Skeletal muscle cell (primary cell): ENCODE results near the gene SLC25A18.
"Not testable (repeated sequence)": the region's sequence is repeated elsewhere in the genome, so short reads cannot be mapped to it uniquely, and the experiment has no call there.

Experiments
- DNase-seq: peaks from one replicate; pipeline ENCODE4 v3.0.0-alpha.2; 2010; ENCODE audit warnings: low read depth
- H3K4me3 ChIP-seq: 2 replicates; pipeline ENCODE4 v1.5.1; 2011; ENCODE audit warnings: low read depth, mild to moderate bottlenecking, control low read depth, low read length, moderate library complexity

Gene SLC25A18

GRCh38 chr22:17596226-17596625 is 32.9 kb downstream of the SLC25A18 start:
- DNase-seq: no peak

DNA sequence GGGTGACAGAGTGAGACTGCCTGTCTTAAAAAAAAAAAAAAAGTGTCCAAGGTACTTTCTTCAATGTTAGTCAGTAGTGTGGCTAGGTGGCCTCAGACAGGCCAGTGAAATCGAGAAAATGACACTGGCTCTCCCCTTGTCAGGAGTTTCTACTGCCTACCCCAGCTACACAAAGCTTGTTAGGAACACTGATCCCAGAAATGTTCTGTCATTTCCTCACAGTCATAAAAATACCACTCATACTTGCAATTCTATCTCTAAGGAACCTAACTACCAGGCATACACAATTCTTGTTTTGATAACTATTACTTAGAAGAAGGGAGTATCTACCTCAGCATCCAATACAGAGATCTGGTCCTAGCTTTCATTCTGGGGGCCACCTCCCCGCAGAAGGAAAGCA is 33.9 kb downstream of the SLC25A18 start:
- H3K4me3 ChIP-seq: no peak overlapping the region
- no peak for DNase-seq

More at GRCh38 chr22:17596226-17596625, 32.9 kb downstream of the SLC25A18 start:
- H3K4me3 ChIP-seq: no peak overlapping the region

DNA sequence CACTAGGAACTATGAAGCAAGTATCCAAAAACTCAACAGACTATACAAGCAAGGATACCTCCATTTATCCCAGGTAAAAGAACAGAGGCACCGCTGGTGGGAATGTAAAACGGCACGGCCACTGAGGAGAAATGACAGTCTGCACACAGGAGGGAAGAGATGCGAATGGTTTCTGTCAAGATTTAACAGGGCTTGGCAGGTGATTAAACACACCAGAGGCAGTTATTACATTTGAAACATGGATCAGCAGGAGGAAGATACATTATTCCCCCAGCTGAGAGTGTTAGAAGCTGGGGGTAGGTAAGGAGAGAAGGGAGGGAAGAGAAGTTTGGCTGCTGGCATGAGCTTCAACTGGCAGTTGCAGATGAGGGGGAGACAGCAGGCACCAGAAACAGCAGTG is 35.0 kb downstream of the SLC25A18 start:
- no peak overlapping the region for H3K4me3 ChIP-seq
- DNase-seq: no peak

- DNase-seq: no peak
- no peak overlapping the region for H3K4me3 ChIP-seq
Measured at GRCh38 chr22:17601031-17601430, 37.7 kb downstream of the SLC25A18 start.

DNA sequence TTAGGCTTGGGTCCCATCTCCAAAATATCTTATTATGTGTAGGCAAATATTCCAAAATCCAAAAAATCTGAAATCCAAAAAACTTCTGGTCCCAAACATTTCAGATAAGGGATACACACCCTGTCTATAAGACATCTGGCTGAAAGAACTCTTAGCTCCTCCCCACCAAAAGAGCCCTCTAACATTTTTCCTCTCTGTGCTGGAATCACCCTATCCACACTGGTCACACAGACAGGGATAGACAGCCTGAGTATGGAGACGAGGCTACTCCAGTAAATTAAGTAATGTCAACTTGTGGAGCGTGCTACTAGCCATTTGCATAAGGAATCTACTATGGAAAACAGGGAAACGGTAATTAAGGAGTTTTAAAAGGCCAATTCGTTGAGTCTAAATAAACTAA is 40.4 kb downstream of the SLC25A18 start:
- DNase-seq: no peak
- H3K4me3 ChIP-seq: no peak overlapping the region

- peak; percentile 7 for DNase-seq
Measured at GRCh38 chr22:17606496-17606895, 43.2 kb downstream of the SLC25A18 start.

GRCh38 chr22:17607891-17608521 is 44.7 kb downstream of the SLC25A18 start:
- no peak for DNase-seq
- no peak overlapping the region for H3K4me3 ChIP-seq

More at GRCh38 chr22:17606496-17606895, 43.2 kb downstream of the SLC25A18 start:
- no peak overlapping the region for H3K4me3 ChIP-seq

DNA sequence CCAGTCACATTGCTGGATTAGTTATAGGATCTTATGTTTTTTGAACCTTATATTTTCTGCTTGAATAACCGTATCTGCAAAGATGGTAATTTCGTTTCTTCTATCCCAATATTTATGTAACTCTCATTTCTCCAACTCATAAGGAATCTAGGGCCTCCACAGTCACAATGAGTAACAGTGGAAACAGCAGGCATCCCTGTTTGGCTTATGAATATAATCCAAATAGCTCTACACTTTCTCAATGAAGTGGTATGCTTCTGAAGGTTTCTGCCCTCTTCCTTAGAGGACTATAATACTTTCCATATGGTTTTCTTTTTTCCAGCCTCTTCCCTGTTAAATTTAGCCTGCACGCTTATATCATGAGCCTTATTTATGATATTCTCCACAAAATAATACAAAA is 48.8 kb downstream of the SLC25A18 start:
- H3K4me3 ChIP-seq: no peak overlapping the region
- DNase-seq: no peak

DNA sequence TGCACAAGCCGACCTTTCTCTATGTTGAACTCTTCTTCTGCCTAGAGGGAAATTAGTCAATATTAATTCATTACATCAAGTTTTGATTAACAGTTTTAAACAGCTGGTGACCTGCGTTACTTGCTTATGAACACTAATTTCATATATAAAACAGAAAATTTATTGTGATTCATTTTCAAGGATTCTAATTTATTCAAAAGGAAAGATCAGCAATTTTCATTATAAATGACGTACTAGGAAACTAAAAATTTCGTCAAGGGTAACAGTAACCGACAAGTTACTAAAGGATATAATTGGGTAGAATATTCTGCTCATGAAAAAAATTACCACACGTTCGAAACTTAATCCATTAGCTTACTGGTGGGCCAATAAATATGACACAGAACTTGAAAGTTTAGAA is 50.0 kb downstream of the SLC25A18 start:
- DNase-seq: no peak
- H3K4me3 ChIP-seq: no peak overlapping the region

DNA sequence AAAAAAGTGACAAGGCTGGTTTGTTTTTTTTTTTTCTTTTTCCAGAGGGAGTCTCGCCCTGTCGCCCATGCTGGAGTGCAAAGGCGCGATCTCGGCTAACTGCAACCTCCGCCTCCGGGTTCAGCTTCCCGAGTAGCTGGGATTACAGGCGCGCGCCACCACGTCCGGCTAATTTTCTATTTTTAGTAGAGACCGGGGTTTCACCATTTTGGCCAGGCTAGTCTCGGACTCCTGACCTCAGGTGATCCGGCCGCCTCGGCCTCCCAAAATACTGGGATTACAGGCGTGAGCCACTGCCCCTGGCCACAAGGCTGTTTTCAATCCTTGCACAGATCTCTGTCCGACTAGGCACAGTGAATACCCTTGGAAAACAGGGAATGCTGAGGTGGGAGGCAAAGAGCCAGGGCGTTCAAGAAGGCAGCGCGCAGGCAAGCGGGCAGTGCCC is 64.7 kb downstream of the SLC25A18 start:
- H3K4me3 ChIP-seq: peak overlapping the region; percentile 100
- DNase-seq: no peak

GRCh38 chr22:17628406-17629172 is 65.3 kb downstream of the SLC25A18 start, which contains the start of gene ATP6V1E1:
TSS of gene ATP6V1E1 (minus strand) at chr22:17628749. CDS start at chr22:17628635, 114 bp downstream.
- peak; percentile 84 for DNase-seq
- peak within 1 kb of the TSS; percentile 100 for H3K4me3 ChIP-seq

GRCh38 chr22:17629173-17629489 is 65.8 kb downstream of the SLC25A18 start:
- DNase-seq: no peak
- H3K4me3 ChIP-seq: peak overlapping the region; percentile 100

- peak overlapping the region; percentile 100 for H3K4me3 ChIP-seq
- no peak for DNase-seq
Measured at GRCh38 chr22:17629641-17630040, 66.3 kb downstream of the SLC25A18 start.

GRCh38 chr22:17631076-17631565 is 67.8 kb downstream of the SLC25A18 start:
- no peak overlapping the region for H3K4me3 ChIP-seq
- DNase-seq: no peak

DNA sequence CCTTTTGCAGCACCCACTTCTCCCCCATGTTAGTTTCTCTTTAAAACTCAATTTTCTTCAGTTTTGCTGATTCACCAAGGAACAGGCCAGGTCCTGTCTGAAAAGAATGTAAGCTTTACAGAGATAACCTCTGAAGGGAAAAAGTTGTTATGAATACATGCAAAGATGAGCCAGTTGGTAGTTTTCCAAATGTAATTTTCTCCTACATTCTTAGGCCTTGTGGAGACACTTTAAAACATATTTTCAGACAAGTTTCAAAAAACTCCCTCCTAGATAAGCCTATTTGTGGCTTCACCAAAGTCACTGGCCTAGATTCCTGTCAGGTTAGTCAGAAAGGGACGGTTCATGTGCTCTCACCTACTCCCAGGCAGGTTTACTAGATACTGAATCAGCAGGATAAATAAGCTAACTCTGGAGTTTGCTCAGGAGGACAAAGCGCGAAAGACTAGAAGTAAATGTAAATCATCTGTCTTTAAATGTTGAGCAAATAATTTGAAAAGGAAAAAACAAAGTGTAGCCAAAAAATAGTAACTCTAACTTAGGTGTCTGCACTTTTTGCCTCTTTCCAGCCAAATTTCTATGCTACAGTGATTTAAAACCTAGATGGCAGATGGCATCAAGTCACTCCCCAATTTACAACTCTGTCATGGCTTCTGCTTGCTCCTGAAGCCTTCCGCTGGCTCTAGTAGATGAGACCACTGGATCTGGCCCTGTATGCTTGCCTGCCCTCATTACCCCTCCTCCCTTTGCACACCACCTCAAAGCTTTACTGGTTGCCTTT is 70.1 kb downstream of the SLC25A18 start:
- no peak overlapping the region for H3K4me3 ChIP-seq
- no peak for DNase-seq

GRCh38 chr22:17633998-17634323 is 70.7 kb downstream of the SLC25A18 start:
- DNase-seq: no peak
- no peak overlapping the region for H3K4me3 ChIP-seq

GRCh38 chr22:17634696-17635095 is 71.4 kb downstream of the SLC25A18 start:
- no peak for DNase-seq
- no peak overlapping the region for H3K4me3 ChIP-seq

DNA sequence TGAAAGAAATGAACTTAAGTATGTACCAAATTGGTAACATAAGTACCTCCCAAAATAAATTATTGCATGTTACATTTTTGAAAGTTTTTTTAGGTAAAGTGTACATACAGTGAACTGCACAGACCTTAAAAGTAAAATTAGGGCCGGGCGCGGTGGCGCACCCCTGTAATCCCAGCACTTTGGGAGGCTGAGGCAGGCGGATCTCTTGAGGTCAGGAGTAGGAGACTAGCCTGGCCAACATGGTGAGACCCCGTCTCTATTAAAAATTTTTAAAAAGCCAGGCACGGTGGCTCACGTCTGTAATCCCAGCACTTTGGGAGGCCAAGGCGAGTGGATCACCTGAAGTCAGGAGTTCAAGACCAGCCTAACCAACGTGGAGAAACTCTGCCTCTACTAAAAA is 73.6 kb downstream of the SLC25A18 start:
- DNase-seq, H3K4me3 ChIP-seq: not testable (repeated sequence)

- DNase-seq: no peak
- peak overlapping the region; percentile 92 for H3K4me3 ChIP-seq
Measured at GRCh38 chr22:17637490-17638181, 74.3 kb downstream of the SLC25A18 start.

DNA sequence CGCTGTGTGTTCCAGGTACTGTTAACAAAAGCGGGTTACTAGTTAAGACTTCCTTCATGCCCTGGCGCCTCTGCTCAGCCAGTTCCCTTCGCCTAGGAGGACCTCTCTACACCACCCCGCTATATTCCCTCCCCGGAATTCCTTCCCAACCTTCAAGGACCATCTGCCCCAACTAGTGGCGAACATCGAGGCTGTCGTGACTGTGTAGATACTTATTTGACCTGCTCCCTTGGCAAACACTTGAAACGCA is 74.8 kb downstream of the SLC25A18 start:
- no peak for DNase-seq

More for the DNA sequence above, 74.8 kb downstream of the SLC25A18 start:
- H3K4me3 ChIP-seq: peak overlapping the region; percentile 92
